ENCODE data around the gene EMC9.

- TF ChIP-seq POLR2AphosphoS5 (IDR thresholded peaks at IDR 0.05; ENCODE audit: low read depth, low read length) (no peak), POLR2A (IDR thresholded peaks at IDR 0.05; ENCODE audit: low read depth, low read length) (no peak), PAX5 (IDR thresholded peaks at IDR 0.05; ENCODE audit: insufficient read depth, low read length, severe bottlenecking) (no peak), TAF1 (IDR thresholded peaks at IDR 0.05; ENCODE audit: low read depth, low read length) (no peak), SPI1 (IDR thresholded peaks at IDR 0.05; ENCODE audit: low read depth, low read length) (no peak)
Observed at GRCh38 chr14:24177891-24178290, 36.5 kb upstream of the EMC9 start.

Measured in GM12891 (cell line).